22Rv1 (cell line): ENCODE measurements around the gene TMEM123.
"Not testable (repeated sequence)": the region's sequence is repeated elsewhere in the genome, so short reads cannot be mapped to it uniquely, and the experiment has no call there.

ENCODE experiments used
- H3K27ac ChIP-seq: fragments of 450-650 bp; 2 replicates; pipeline ENCODE4 v1.5.1; 2017
- CTCF ChIP-seq: fragments of 450-650 bp; IDR thresholded peaks from 2 replicates; pipeline ENCODE4 v1.5.1; 2017; ENCODE audit warnings: mild to moderate bottlenecking
- ZFX ChIP-seq: fragments of 450-650 bp; IDR thresholded peaks from 2 replicates; pipeline ENCODE4 v1.6.1; 2017; ENCODE audit warnings: antibody characterized with exemption, borderline replicate concordance

Gene TMEM123

DNA sequence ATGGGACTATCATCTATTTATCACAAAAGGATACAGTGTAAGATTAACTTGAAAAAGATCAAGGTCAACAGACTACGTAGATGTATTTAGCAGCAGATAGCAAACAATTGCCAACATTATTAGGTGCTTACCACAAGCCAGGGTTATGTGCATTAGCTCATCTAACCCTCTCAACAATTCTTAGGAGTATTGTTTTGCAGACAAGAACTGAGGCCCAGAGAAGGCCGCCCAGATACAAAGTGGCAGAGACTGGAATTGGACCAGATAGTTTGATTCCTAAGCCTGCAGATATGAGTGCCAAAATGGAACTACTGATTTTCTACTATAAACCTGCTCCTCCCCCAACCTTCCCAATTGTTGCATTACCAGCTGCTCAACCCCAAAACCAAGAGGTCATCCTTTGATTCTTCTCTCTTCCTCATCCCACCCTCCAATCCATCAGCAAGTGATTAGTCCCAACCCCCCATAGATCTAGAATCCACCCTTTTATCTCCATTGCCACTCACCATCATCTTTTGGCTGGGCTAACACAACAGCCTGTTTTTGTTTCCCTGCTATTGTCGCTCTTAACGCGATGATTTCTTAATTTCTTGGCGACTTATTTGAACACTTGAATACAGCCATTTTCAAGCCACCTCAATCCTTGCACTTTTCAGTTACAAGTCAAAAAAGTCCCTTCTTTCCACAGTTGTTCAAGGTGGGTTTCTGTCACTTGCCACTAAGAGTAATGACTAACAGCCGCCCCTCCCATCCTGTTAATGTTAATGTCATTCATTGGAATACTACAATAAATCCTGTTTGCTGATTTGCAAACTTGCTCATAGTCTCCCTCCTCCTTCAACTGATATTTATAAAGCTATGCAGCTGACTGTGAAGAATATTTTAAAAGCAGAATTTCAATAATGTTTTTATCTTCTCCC, 2.7 kb downstream of the TMEM123 start:
- no peak for TF ChIP-seq CTCF
- H3K27ac ChIP-seq, result no peak overlapping the region

- no peak overlapping the region for H3K27ac ChIP-seq
- TF ChIP-seq ZFX (no peak), CTCF (no peak)
Observed at GRCh38 chr11:102448869-102449224, 3.7 kb downstream of the TMEM123 start.

- no peak overlapping the region for H3K27ac ChIP-seq
- TF ChIP-seq ZFX, result no peak
- no peak for TF ChIP-seq CTCF
Observed at GRCh38 chr11:102447941-102448868, 4.4 kb downstream of the TMEM123 start.

DNA sequence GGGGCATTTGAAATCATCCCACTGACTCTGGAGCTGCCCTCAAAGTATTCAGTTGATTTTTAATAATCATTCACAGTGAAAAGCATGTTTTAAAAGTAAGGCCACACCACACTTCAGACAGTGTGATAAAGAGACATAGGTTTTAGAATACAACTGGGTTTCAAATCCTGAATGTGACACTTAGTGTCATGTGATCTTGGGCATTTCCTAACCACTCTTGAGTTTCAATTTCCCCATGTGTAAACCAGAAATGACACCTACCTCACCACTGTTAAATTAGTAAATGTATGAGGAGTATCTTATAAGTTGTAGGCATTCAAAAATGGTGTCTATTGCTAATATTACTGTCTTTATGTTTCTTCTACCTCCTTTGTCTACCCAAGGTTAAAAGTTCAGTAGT, 5.4 kb downstream of the TMEM123 start:
- TF ChIP-seq ZFX (no peak), CTCF (no peak)
- H3K27ac ChIP-seq, result no peak overlapping the region

DNA sequence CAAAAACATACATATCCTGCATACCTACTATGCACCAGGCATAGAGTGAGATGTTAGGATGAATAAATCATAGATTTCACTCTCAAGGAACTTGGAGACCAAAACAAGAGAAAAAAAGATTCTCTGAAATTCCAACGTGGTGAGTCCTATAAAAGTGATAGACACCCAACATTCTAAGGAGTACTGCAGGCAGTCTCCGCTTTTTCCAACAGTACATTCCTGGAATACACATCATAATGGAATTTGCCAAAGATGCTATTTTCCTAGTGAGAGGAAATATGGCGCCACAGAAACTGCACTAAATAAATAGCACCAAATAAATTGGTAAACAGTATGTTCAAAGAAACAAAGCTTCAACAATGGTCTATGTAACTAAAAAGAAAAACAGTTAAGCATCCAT, 6.0 kb downstream of the TMEM123 start:
- H3K27ac ChIP-seq, result no peak overlapping the region
- TF ChIP-seq ZFX, result no peak
- no peak for TF ChIP-seq CTCF

DNA sequence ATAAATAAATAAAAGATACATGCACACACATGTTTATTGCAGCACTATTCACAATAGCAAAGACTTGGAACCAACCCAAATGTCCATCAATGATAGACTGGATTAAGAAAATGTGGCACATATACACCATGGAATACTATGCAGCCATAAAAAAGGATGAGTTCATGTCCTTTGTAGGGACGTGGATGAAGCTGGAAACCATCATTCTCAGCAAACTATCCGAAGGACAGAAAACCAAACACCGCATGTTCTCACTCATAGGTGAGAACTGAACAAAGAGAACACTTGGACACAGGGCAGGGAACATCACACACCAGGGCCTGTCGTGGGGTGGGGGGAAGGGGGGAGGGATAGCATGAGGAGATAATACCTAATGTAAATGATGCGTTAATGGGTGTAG, 7.9 kb downstream of the TMEM123 start:
- not testable (repeated sequence) for H3K27ac ChIP-seq

DNA sequence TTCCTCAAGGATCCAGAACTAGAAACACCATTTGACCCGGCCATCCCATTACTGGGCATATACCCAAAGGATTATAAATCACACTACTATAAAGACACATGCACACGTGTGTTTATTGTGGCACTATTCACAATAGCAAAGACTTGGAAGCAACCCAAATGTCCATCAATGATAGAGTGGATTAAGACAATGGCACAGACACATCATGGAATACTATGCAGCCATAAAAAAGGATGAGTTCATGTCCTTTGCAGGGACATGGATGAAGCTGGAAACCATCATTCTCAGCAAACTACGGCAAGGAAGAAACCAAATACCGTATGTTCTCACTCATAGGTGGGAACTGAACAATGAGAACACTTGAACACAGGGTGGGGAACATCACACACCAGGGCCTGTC, 8.4 kb downstream of the TMEM123 start:
- not testable (repeated sequence) for H3K27ac ChIP-seq

DNA sequence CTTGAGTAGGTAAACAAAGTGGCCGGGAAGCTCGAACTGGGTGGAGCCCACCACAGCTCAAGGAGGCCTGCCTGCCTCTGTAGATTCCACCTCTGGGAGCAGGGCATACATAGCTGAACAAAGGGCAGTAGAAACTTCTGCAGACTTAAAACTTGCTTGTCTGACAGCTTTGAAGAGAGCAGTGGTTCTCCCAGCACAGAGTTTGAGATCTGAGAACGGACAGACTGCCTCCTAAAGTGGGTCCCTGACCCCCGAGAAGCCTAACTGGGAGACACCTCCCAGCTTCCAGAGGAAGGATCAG, 13.6 kb downstream of the TMEM123 start:
- not testable (repeated sequence) for H3K27ac ChIP-seq
